ENCODE results near the gene FOXQ1. TPM values are rescaled to one million over a fixed set of nuclear protein-coding genes. Genes with fewer than 3 reads are reported as not detected.

Gene FOXQ1, protein sequence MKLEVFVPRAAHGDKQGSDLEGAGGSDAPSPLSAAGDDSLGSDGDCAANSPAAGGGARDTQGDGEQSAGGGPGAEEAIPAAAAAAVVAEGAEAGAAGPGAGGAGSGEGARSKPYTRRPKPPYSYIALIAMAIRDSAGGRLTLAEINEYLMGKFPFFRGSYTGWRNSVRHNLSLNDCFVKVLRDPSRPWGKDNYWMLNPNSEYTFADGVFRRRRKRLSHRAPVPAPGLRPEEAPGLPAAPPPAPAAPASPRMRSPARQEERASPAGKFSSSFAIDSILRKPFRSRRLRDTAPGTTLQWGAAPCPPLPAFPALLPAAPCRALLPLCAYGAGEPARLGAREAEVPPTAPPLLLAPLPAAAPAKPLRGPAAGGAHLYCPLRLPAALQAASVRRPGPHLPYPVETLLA
- total RNA-seq = 2.2 and 8.1 TPM in 2 replicates

DNA sequence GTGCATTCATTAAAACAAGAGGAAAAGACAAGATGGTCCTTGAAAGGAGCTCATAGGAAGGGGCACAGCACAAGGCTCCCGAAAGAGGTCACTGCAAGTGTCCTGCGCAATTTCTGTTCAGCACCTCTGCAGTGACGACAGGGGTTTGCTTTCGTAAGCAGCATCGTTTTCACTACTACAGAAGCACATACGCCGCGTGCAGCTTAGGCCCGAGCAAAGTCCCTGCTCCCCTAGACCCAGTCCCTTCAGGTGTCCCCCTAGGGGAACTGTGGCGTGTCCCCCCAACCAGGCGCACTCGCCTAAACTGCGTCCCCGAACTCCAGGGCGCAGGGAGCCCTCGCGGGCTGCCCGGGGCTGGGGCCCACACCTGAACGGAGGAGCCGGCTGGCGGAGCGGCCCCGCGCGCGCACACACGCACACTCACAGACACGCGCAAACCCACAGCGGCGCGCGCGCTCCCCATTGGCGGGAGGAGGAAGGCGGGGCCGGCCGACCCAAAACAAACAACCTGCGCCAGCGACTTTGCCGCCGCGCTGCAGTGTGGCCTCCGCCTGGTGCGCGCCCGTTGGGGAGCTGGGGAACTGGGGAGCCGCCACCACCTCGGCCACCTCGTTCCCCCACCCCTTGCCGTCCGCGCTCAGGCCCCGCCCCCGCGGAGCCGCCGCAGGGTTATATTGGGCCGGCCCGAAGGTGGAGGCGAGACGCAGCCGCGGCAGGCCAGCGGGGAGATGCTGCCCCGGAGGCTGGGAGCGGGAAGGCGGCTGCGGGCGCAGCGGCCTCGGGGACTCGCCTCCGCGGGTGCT is at the start of gene FOXQ1:
Gene FOXQ1, plus strand, starts transcription at position 699 of the 803 bp plus-strand sequence. CDS start 607 bp downstream, outside the sequence.

Other genes starting within 250 kb of the FOXQ1 start
- not detected in 2 replicates for gene FOXF2, start 77.5 kb downstream of the FOXQ1 start, total RNA-seq

Measured in tracheal epithelial cell (primary cell).